HCT116 (cell line): ENCODE data around the gene CAV2. TPM values are rescaled to one million over a fixed set of nuclear protein-coding genes. Genes with fewer than 3 reads are reported as not detected.

Source experiments
- ATAC-seq: fragments of 200-7000 bp; cut with Tn5 transposase; 2 replicates; pipeline ENCODE4 v1.9.1; 2020; ENCODE audit warnings: mild to moderate bottlenecking, moderate library complexity
- BruUV-seq: library from RNA; stranded (reverse); fragments of 400-500 nt; replicated peaks from 2 replicates; lab custom pipeline; 2021; lab: Mats Ljungman, UMichigan
- CTCF ChIA-PET: fragments of 300-600 bp; sonication (Branson Sonifier 250); formaldehyde crosslinking; loops from one replicate; lab custom pipeline; 2021; ENCODE audit warnings: antibody characterized with exemption; lab: Charles Lee
- POLR2A ChIA-PET: fragments of 300-600, 350-600 bp; sonication (Branson Sonifier 250); formaldehyde crosslinking; loops from one replicate; lab custom pipeline; 2021; ENCODE audit warnings: antibody characterized with exemption; lab: Charles Lee
- RAD21 ChIA-PET, 2 experiments: fragments of 300-600 bp; sonication (Branson Sonifier 250); formaldehyde crosslinking; loops; one replicate each; lab custom pipeline; 2023; ENCODE audit warnings: low total read pairs in 2 of 2; ENCODE audit not compliant: uncharacterized antibody in 2 of 2, unreplicated experiment in 2 of 2, low non-redundant PET in 1 of 2; lab: Charles Lee
- DNase-seq: peaks from one replicate; pipeline ENCODE4 v3.0.0-alpha.2; 2010; ENCODE audit warnings: low read depth, low spot score
- H2AFZ ChIP-seq: fragments of 200-600 bp; shearing (Covaris generic), sonication (generic); 2 replicates; pipeline ENCODE4 v1.6.1; 2017; ENCODE audit warnings: low read depth, mixed run types, mixed read lengths, antibody characterized with exemption, low read length; ENCODE audit not compliant: poor library complexity, severe bottlenecking
- H3K27ac ChIP-seq: 2 replicates; pipeline ENCODE4 v1.5.1; 2012; ENCODE audit warnings: low read depth, low read length
- H3K27me3 ChIP-seq: fragments of 200-600 bp; sonication (generic); 2 replicates; pipeline ENCODE4 v1.6.1; 2016; ENCODE audit warnings: mixed run types, low read length, mixed read lengths; ENCODE audit not compliant: insufficient read depth
- H3K36me3 ChIP-seq, 2 experiments: fragments of 200-500 bp in 1 of 2; fragments of 200-600 bp in 1 of 2; sonication (Bioruptor generic) in 1 of 2; sonication (generic) in 1 of 2; 2 replicates each; pipeline versions ENCODE4 v1.5.1 to v1.6.1; 2014 to 2016; ENCODE audit warnings: low read length in 2 of 2, inconsistent platforms in 1 of 2, mixed read lengths in 1 of 2, mixed run types in 1 of 2; ENCODE audit not compliant: insufficient read depth in 2 of 2, control insufficient read depth in 1 of 2
- H3K4me1 ChIP-seq, 2 experiments: fragments of 200-600 bp in 1 of 2; sonication (generic) in 1 of 2; 2 replicates each; pipeline versions ENCODE4 v1.5.1 to v1.6.1; 2012 to 2017; ENCODE audit warnings: low read length in 2 of 2, inconsistent platforms in 1 of 2, mild to moderate bottlenecking in 1 of 2, mixed read lengths in 1 of 2, mixed run types in 1 of 2, moderate library complexity in 1 of 2; ENCODE audit not compliant: insufficient read depth in 2 of 2, control insufficient read depth in 1 of 2
- H3K4me2 ChIP-seq: fragments of 200-600 bp; sonication (generic); 2 replicates; pipeline ENCODE4 v1.6.1; 2017; ENCODE audit warnings: mixed run types, low read length, mixed read lengths
- H3K4me3 ChIP-seq, 2 experiments: fragments of 200-600 bp in 1 of 2; sonication (generic) in 1 of 2; replicated peaks in 1 of 2; 2 replicates each; pipeline ENCODE4 v1.5.1; 2011 to 2016; ENCODE audit warnings: low read length in 2 of 2, control low read depth in 1 of 2, low read depth in 1 of 2, mild to moderate bottlenecking in 1 of 2, mixed read lengths in 1 of 2, mixed run types in 1 of 2
- H3K79me2 ChIP-seq: fragments of 200-600 bp; sonication (generic); 2 replicates; pipeline ENCODE4 v1.6.1; 2017; ENCODE audit warnings: mild to moderate bottlenecking, mixed run types, low read length, moderate library complexity, mixed read lengths; ENCODE audit not compliant: insufficient read depth
- H3K9ac ChIP-seq: fragments of 200-600 bp; sonication (generic); 2 replicates; pipeline ENCODE4 v1.6.1; 2016; ENCODE audit warnings: low read length, mixed read lengths
- H3K9me2 ChIP-seq: fragments of 200-600 bp; sonication (generic), shearing (Covaris generic); 2 replicates; pipeline ENCODE4 v1.6.1; 2017; ENCODE audit warnings: mixed run types, mild to moderate bottlenecking, moderate library complexity; ENCODE audit not compliant: insufficient read depth
- H3K9me3 ChIP-seq, 2 experiments: fragments of 200-500 bp in 1 of 2; fragments of 200-600 bp in 1 of 2; sonication (Bioruptor generic) in 1 of 2; sonication (generic) in 1 of 2; 2 replicates each; pipeline ENCODE4 v1.6.1; 2014 to 2017; ENCODE audit warnings: low read length in 2 of 2, mixed read lengths in 2 of 2, inconsistent platforms in 1 of 2, low read depth in 1 of 2, mild to moderate bottlenecking in 1 of 2, mixed run types in 1 of 2, moderate library complexity in 1 of 2; ENCODE audit not compliant: control insufficient read depth in 1 of 2, insufficient read depth in 1 of 2
- H4K20me1 ChIP-seq: fragments of 200-600 bp; sonication (generic), shearing (Covaris generic); 2 replicates; pipeline ENCODE4 v1.6.1; 2017; ENCODE audit warnings: mixed run types, mild to moderate bottlenecking, moderate library complexity; ENCODE audit not compliant: insufficient read depth
- CBX3 ChIP-seq: IDR thresholded peaks from 2 replicates; pipeline ENCODE4 v1.6.1; 2012; ENCODE audit warnings: low read depth
- EGR1 ChIP-seq: IDR thresholded peaks from 2 replicates; pipeline ENCODE4 v1.6.1; 2012; ENCODE audit warnings: low read depth
- ELF1 ChIP-seq: IDR thresholded peaks from 2 replicates; pipeline ENCODE4 v1.6.1; 2012; ENCODE audit warnings: low read depth, borderline replicate concordance
- FOSL1 ChIP-seq: IDR thresholded peaks from 2 replicates; pipeline ENCODE4 v1.6.1; 2012; ENCODE audit warnings: low read depth
- JUND ChIP-seq: IDR thresholded peaks from 2 replicates; pipeline ENCODE4 v1.6.1; 2012
- MAX ChIP-seq: IDR thresholded peaks from 2 replicates; pipeline ENCODE4 v1.6.1; 2012
- POLR2AphosphoS5 ChIP-seq: IDR thresholded peaks from 2 replicates; pipeline ENCODE4 v1.6.1; 2011; ENCODE audit warnings: mild to moderate bottlenecking, low read depth, low read length, moderate library complexity
- SP1 ChIP-seq: IDR thresholded peaks from 2 replicates; pipeline ENCODE4 v1.6.1; 2012; ENCODE audit warnings: low read depth
- YY1 ChIP-seq: IDR thresholded peaks from 2 replicates; pipeline ENCODE4 v1.6.1; 2011; ENCODE audit warnings: low read length, low read depth, moderate library complexity, mild to moderate bottlenecking; ENCODE audit not compliant: insufficient replicate concordance; ENCODE audit errors: extremely low read depth
- ZBTB33 ChIP-seq: IDR thresholded peaks from 2 replicates; pipeline ENCODE4 v1.6.1; 2011; ENCODE audit warnings: mild to moderate bottlenecking, low read length, moderate library complexity; ENCODE audit not compliant: insufficient replicate concordance; ENCODE audit errors: extremely low read depth
- intact Hi-C: fragments of 100-400 bp; cut with micrococcal nuclease; formaldehyde crosslinking; loops from 2 replicates; pipeline ENCODE4 v1.10.0; 2022
- total RNA-seq: library from RNA; stranded (reverse); gene quantifications from one replicate; pipeline ENCODE4 v1.2.1, GENCODE V29; 2021; ENCODE audit not compliant: unreplicated experiment

The CAV2 gene
- total RNA-seq, 1 experiment from 2014 or later = 157 TPM

- H3K36me3 ChIP-seq = peaks cover 0 to 7% of the 10 kb centered on the region in 2 experiments; a peak in 1 of 4 replicates
- peaks cover 51 to 82% of the 10 kb centered on the region in 2 experiments for H3K4me1 ChIP-seq
- H3K9me2 ChIP-seq = no peaks in the 10 kb centered on the region
- H3K9me3 ChIP-seq = no peaks in the 10 kb centered on the region
- no peak for TF ChIP-seq ZBTB33
- no peak for TF ChIP-seq YY1
- no peak for TF ChIP-seq FOSL1
- no peak for TF ChIP-seq EGR1
- TF ChIP-seq ELF1 = no peak; the same call in 1 of the 2 replicates
- TF ChIP-seq JUND = 0 out of 2 replicates have a peak, but pooled peaks have one; percentile 2
- TF ChIP-seq MAX = no peak
- TF ChIP-seq CBX3 = peak; percentile 60; the same call in 1 of the 2 replicates
- 0 out of 2 replicates have a peak, but pooled peaks have one; percentile 21 for TF ChIP-seq POLR2AphosphoS5
- TF ChIP-seq SP1 = no peak
- no peaks in the 10 kb centered on the region; the same call in 1 of the 2 replicates for H3K79me2 ChIP-seq
- no peaks in the 10 kb centered on the region for H4K20me1 ChIP-seq
- peak overlapping the region; percentile 75 for H3K4me2 ChIP-seq
- POLR2A ChIA-PET = interaction anchor here (0.8 to 2.7 kb wide), 5 partner anchors 9 to 70 kb away, joined by 4 to 12 read pairs (median 6); partner anchors contain the start of gene CAV2
- ATAC-seq (peak; percentile 45), DNase-seq (no peak)
- intact Hi-C loops = loop anchor here (1.0 to 5.0 kb wide), 3 partner anchors 12 to 69 kb away; no protein-coding TSS in a partner anchor
- CTCF ChIA-PET = no interaction called here
- H3K9ac ChIP-seq = peak overlapping the region; percentile 61
- H3K27me3 ChIP-seq = no peaks in the 10 kb centered on the region
- RAD21 ChIA-PET = no interaction called here
- H2AFZ ChIP-seq = no peak overlapping the region
- TSS peak; percentile 77 for BruUV-seq
- H3K4me3 ChIP-seq = peak overlapping the region; percentile 41 to 48
- peak overlapping the region; percentile 96 for H3K27ac ChIP-seq
These were observed 13.1 kb downstream of the CAV2 start for GRCh38 chr7:116512520-116513188.
